SK-N-SH treated with all-trans-retinoic acid at 6 μM for 48 hours (cell line): ENCODE results near the gene FAM72D.
"Not testable (repeated sequence)": the region's sequence is repeated elsewhere in the genome, so short reads cannot be mapped to it uniquely, and the experiment has no call there.

ENCODE experiments used
- ARNTL ChIP-seq: fragments of 450-650 bp; formaldehyde crosslinking; IDR thresholded peaks from 2 replicates; pipeline ENCODE4 v1.5.0; 2020; ENCODE audit warnings: low read depth, mild to moderate bottlenecking, moderate library complexity, borderline replicate concordance
- ISL1 ChIP-seq: fragments of 250-450 bp; sonication (Bioruptor Pico); IDR thresholded peaks from 2 replicates; pipeline ENCODE4 v2.1.2; 2022; ENCODE audit warnings: mild to moderate bottlenecking, moderate library complexity
- TCF4 ChIP-seq: fragments of 250-450 bp; sonication (Bioruptor Pico); IDR thresholded peaks from 2 replicates; pipeline ENCODE4 v1.8.0; 2021; ENCODE audit warnings: mild to moderate bottlenecking, moderate library complexity, borderline replicate concordance
- TOX ChIP-seq: fragments of 250-450 bp; sonication (Bioruptor Pico); IDR thresholded peaks from 2 replicates; pipeline ENCODE4 v1.8.0; 2021; ENCODE audit warnings: mild to moderate bottlenecking, moderate library complexity, borderline replicate concordance
- ZC3H10 ChIP-seq: fragments of 250-450 bp; sonication (Bioruptor Pico); IDR thresholded peaks from 2 replicates; pipeline ENCODE4 v1.5.1; 2021; ENCODE audit warnings: mild to moderate bottlenecking, moderate library complexity
- ZFP30 ChIP-seq: fragments of 450-650 bp; formaldehyde crosslinking; IDR thresholded peaks from 2 replicates; pipeline ENCODE4 v1.5.0; 2022; ENCODE audit warnings: mild to moderate bottlenecking, moderate library complexity
- ZNF565 ChIP-seq: fragments of 450-650 bp; formaldehyde crosslinking; conservative IDR thresholded peaks from 2 replicates; pipeline ENCODE4 v1.5.0; 2020; ENCODE audit warnings: low read depth, mild to moderate bottlenecking, moderate library complexity
- ZNF70 ChIP-seq: fragments of 450-650 bp; formaldehyde crosslinking; IDR thresholded peaks from 2 replicates; pipeline ENCODE4 v1.5.0; 2020; ENCODE audit warnings: mild to moderate bottlenecking, moderate library complexity
- TF ChIP-seq, protein P1 (sequence below): fragments of 250-450 bp; sonication (Bioruptor Pico); IDR thresholded peaks from 2 replicates; pipeline ENCODE4 v1.8.0; 2020; ENCODE audit warnings: mild to moderate bottlenecking, moderate library complexity, borderline replicate concordance

DNA sequence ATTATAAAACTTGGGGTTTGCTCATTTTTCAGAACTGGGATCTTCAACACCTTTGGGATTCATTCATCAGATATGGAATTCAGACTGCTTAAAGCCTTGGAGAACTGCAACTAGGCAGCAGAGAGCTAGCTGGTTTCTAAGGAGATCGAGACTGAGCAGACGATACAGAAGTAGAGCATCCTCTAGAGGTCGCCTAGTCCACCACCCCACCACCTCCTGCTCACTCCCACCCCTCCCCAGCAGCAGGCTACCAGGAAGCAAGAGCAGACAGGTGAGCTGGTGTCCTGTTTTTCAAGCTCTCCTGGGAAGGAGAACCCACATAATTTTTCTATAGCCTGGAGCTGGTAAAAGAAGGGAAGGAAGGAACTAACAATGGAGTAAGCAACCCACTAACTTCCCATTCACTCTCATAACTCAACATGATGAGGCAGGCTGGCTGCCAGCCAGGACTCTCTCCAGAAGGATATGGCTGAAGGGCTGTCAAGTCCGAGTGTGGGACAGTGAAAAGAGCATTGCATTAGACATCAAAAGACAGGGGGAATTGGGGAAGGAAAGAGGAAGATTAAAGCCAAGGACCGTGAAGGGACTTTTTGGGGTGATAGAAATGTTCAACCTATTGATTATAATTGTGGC is 30.5 kb upstream of the FAM72D start:
- TF ChIP-seq TOX; ARNTL (CRISPR knock-in tag); ISL1; TCF4 (CRISPR knock-in tag); ZNF565 (CRISPR knock-in tag); ZC3H10; ZNF70; ZFP30 (CRISPR knock-in tag): not testable (repeated sequence)
- TF ChIP-seq, protein P1, sequence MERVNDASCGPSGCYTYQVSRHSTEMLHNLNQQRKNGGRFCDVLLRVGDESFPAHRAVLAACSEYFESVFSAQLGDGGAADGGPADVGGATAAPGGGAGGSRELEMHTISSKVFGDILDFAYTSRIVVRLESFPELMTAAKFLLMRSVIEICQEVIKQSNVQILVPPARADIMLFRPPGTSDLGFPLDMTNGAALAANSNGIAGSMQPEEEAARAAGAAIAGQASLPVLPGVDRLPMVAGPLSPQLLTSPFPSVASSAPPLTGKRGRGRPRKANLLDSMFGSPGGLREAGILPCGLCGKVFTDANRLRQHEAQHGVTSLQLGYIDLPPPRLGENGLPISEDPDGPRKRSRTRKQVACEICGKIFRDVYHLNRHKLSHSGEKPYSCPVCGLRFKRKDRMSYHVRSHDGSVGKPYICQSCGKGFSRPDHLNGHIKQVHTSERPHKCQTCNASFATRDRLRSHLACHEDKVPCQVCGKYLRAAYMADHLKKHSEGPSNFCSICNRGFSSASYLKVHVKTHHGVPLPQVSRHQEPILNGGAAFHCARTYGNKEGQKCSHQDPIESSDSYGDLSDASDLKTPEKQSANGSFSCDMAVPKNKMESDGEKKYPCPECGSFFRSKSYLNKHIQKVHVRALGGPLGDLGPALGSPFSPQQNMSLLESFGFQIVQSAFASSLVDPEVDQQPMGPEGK = not testable (repeated sequence)
